ENCODE results near the gene SMC5. TPM values are rescaled to one million over a fixed set of nuclear protein-coding genes. Genes with fewer than 3 reads are reported as not detected.

The SMC5 gene
- total and polyA plus RNA-seq, 4 donors, result 5.6 to 70.8 (median 10.3) TPM

DNA sequence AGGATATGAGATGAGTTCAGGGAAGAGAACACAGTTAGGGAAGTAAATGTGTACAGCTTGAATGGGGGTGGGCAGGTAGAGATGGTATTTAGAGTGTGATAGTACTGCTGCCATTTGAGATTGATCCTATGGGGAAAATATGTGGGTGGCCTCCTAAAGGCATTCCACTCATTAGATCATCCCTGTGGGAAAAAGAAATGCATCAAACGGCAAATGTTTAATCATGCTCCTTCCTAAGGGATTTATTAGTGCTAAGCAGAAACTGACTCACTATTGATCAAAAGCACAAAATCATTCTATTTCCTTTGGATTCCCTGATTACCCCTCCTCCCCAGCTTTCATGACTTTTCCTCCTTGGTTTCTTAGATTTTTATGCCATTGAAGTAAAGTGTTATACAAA lies 36.4 kb upstream of the SMC5 start:
- 98% methylated on average over 1 of the region's 1 CpG for WGBS
- no peaks in the 10 kb centered on the region for H3K9me3 ChIP-seq (ENCODE audit: control insufficient read depth in 4 of 4, low read length in 3 of 4)
- no peak for DNase-seq (ENCODE audit: low spot score)
- H3K27me3 ChIP-seq (ENCODE audit: control insufficient read depth in 4 of 4, insufficient read depth in 4 of 4, low read length in 3 of 4), result no peaks in the 10 kb centered on the region
- TF ChIP-seq, protein P1, sequence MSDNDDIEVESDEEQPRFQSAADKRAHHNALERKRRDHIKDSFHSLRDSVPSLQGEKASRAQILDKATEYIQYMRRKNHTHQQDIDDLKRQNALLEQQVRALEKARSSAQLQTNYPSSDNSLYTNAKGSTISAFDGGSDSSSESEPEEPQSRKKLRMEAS (IDR thresholded peaks at IDR 0.05), result no peak
- TF ChIP-seq TAF1 (conservative IDR thresholded peaks at IDR 0.05), result no peak
- TF ChIP-seq HNF4G (IDR thresholded peaks at IDR 0.05), result no peak
- TF ChIP-seq, protein P2, sequence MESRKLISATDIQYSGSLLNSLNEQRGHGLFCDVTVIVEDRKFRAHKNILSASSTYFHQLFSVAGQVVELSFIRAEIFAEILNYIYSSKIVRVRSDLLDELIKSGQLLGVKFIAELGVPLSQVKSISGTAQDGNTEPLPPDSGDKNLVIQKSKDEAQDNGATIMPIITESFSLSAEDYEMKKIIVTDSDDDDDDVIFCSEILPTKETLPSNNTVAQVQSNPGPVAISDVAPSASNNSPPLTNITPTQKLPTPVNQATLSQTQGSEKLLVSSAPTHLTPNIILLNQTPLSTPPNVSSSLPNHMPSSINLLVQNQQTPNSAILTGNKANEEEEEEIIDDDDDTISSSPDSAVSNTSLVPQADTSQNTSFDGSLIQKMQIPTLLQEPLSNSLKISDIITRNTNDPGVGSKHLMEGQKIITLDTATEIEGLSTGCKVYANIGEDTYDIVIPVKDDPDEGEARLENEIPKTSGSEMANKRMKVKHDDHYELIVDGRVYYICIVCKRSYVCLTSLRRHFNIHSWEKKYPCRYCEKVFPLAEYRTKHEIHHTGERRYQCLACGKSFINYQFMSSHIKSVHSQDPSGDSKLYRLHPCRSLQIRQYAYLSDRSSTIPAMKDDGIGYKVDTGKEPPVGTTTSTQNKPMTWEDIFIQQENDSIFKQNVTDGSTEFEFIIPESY (IDR thresholded peaks at IDR 0.05), result no peak
- TF ChIP-seq, protein P3, sequence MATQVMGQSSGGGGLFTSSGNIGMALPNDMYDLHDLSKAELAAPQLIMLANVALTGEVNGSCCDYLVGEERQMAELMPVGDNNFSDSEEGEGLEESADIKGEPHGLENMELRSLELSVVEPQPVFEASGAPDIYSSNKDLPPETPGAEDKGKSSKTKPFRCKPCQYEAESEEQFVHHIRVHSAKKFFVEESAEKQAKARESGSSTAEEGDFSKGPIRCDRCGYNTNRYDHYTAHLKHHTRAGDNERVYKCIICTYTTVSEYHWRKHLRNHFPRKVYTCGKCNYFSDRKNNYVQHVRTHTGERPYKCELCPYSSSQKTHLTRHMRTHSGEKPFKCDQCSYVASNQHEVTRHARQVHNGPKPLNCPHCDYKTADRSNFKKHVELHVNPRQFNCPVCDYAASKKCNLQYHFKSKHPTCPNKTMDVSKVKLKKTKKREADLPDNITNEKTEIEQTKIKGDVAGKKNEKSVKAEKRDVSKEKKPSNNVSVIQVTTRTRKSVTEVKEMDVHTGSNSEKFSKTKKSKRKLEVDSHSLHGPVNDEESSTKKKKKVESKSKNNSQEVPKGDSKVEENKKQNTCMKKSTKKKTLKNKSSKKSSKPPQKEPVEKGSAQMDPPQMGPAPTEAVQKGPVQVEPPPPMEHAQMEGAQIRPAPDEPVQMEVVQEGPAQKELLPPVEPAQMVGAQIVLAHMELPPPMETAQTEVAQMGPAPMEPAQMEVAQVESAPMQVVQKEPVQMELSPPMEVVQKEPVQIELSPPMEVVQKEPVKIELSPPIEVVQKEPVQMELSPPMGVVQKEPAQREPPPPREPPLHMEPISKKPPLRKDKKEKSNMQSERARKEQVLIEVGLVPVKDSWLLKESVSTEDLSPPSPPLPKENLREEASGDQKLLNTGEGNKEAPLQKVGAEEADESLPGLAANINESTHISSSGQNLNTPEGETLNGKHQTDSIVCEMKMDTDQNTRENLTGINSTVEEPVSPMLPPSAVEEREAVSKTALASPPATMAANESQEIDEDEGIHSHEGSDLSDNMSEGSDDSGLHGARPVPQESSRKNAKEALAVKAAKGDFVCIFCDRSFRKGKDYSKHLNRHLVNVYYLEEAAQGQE (IDR thresholded peaks at IDR 0.05), result no peak
- no peak for TF ChIP-seq RXRA (IDR thresholded peaks at IDR 0.05)
- TF ChIP-seq, protein P4, sequence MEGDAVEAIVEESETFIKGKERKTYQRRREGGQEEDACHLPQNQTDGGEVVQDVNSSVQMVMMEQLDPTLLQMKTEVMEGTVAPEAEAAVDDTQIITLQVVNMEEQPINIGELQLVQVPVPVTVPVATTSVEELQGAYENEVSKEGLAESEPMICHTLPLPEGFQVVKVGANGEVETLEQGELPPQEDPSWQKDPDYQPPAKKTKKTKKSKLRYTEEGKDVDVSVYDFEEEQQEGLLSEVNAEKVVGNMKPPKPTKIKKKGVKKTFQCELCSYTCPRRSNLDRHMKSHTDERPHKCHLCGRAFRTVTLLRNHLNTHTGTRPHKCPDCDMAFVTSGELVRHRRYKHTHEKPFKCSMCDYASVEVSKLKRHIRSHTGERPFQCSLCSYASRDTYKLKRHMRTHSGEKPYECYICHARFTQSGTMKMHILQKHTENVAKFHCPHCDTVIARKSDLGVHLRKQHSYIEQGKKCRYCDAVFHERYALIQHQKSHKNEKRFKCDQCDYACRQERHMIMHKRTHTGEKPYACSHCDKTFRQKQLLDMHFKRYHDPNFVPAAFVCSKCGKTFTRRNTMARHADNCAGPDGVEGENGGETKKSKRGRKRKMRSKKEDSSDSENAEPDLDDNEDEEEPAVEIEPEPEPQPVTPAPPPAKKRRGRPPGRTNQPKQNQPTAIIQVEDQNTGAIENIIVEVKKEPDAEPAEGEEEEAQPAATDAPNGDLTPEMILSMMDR (IDR thresholded peaks at IDR 0.05; ENCODE audit: low read depth, low read length, missing input control), result no peak
- no peak for TF ChIP-seq GABPA (IDR thresholded peaks at IDR 0.05 in 1 of 2, conservative IDR thresholded peaks at IDR 0.05 in 1 of 2)
- TF ChIP-seq FOXA1 (IDR thresholded peaks at IDR 0.05), result no peak
- no peak for TF ChIP-seq EGR1 (IDR thresholded peaks at IDR 0.05; ENCODE audit: low read depth in 2 of 2)
- no peak for TF ChIP-seq FOXA2 (IDR thresholded peaks at IDR 0.05)
- TF ChIP-seq HNF4A (conservative IDR thresholded peaks at IDR 0.05), result no peak
- TF ChIP-seq, protein P5, sequence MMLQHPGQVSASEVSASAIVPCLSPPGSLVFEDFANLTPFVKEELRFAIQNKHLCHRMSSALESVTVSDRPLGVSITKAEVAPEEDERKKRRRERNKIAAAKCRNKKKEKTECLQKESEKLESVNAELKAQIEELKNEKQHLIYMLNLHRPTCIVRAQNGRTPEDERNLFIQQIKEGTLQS (IDR thresholded peaks at IDR 0.05), result no peak
- TF ChIP-seq YY1 (IDR thresholded peaks at IDR 0.05), result no peak
- TF ChIP-seq SP1 (IDR thresholded peaks at IDR 0.05), result no peak
- TF ChIP-seq NR2F2 (IDR thresholded peaks at IDR 0.05), result no peak
- TF ChIP-seq JUND (IDR thresholded peaks at IDR 0.05), result no peak
- H3K36me3 ChIP-seq (ENCODE audit: control insufficient read depth in 4 of 4, insufficient read depth in 3 of 4, low read depth in 1 of 4, low read length in 3 of 4), result no peaks in the 10 kb centered on the region
- no peak overlapping the region for H3K9ac ChIP-seq (ENCODE audit: low read depth in 1 of 2, low read length in 2 of 2)
- H3K27ac ChIP-seq (ENCODE audit: low read depth in 1 of 2, low read length in 2 of 2), result no peak overlapping the region
- H3K4me1 ChIP-seq (ENCODE audit: control insufficient read depth in 4 of 4, insufficient read depth in 4 of 4, low read length in 3 of 4), result no peaks in the 10 kb centered on the region
- H3K4me3 ChIP-seq (ENCODE audit: low read depth in 1 of 3, low read length in 3 of 3), result no peak overlapping the region

DNA sequence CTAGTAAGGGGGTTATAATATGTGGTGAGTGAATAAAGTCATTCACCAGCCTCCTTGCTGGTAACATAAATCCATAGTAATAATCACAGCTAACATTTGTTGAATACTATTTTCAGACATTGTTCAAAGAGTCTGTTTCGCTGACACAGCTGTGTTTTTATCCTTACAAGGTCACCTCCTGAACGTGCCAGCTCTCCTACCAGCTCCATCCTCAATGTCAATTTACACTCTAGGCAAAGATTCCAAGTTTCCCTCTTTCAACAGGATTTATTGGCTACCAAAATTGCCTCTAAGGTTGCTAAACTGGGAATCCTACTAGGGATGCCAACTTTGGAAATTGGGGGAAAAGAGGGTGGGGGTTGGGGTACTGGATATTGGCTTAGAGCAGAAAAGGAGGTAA lies 30.7 kb upstream of the SMC5 start:
- Histone ChIP-seq H3K4me1 (ENCODE audit: control insufficient read depth in 4 of 4, insufficient read depth in 4 of 4, low read length in 3 of 4) (no peaks in the 10 kb centered on the region), H3K27ac (ENCODE audit: low read depth in 1 of 2, low read length in 2 of 2) (no peak overlapping the region), H3K9me3 (ENCODE audit: control insufficient read depth in 4 of 4, low read length in 3 of 4) (no peaks in the 10 kb centered on the region), H3K27me3 (ENCODE audit: control insufficient read depth in 4 of 4, insufficient read depth in 4 of 4, low read length in 3 of 4) (no peaks in the 10 kb centered on the region), H3K4me3 (ENCODE audit: low read depth in 1 of 3, low read length in 3 of 3) (no peak overlapping the region), H3K36me3 (ENCODE audit: control insufficient read depth in 4 of 4, insufficient read depth in 3 of 4, low read depth in 1 of 4, low read length in 3 of 4) (no peaks in the 10 kb centered on the region), H3K9ac (ENCODE audit: low read depth in 1 of 2, low read length in 2 of 2) (no peak overlapping the region)
- TF ChIP-seq, protein P2 (IDR thresholded peaks at IDR 0.05), result no peak
- TF ChIP-seq, protein P4 (IDR thresholded peaks at IDR 0.05; ENCODE audit: low read depth, low read length, missing input control), result no peak
- TF ChIP-seq FOXA2 (IDR thresholded peaks at IDR 0.05), result no peak
- TF ChIP-seq HNF4G (IDR thresholded peaks at IDR 0.05), result no peak
- no peak for TF ChIP-seq HNF4A (conservative IDR thresholded peaks at IDR 0.05)
- TF ChIP-seq, protein P1 (IDR thresholded peaks at IDR 0.05), result no peak
- no peak for TF ChIP-seq RXRA (IDR thresholded peaks at IDR 0.05)
- TF ChIP-seq, protein P5 (IDR thresholded peaks at IDR 0.05), result no peak
- no peak for TF ChIP-seq YY1 (IDR thresholded peaks at IDR 0.05)
- TF ChIP-seq GABPA (IDR thresholded peaks at IDR 0.05 in 1 of 2, conservative IDR thresholded peaks at IDR 0.05 in 1 of 2), result no peak
- no peak for TF ChIP-seq FOXA1 (IDR thresholded peaks at IDR 0.05)
- DNase-seq (ENCODE audit: low spot score), result no peak
- 38% methylated on average over 2 of the region's 2 CpGs for WGBS

All from liver (tissue), 9 donors.